HG02588 (cell line): ENCODE measurements around the gene STAT5B.
A peak's percentile ranks its signal among the peaks of the same experiment; 100 is the strongest.

ENCODE experiments used
- ATAC-seq: cut with Tn5 transposase; IDR thresholded peaks from one replicate; pipeline ENCODE4 v1.9.1; 2021; ENCODE audit warnings: mild to moderate bottlenecking, moderate library complexity; ENCODE audit not compliant: unreplicated experiment

STAT5B gene

DNA sequence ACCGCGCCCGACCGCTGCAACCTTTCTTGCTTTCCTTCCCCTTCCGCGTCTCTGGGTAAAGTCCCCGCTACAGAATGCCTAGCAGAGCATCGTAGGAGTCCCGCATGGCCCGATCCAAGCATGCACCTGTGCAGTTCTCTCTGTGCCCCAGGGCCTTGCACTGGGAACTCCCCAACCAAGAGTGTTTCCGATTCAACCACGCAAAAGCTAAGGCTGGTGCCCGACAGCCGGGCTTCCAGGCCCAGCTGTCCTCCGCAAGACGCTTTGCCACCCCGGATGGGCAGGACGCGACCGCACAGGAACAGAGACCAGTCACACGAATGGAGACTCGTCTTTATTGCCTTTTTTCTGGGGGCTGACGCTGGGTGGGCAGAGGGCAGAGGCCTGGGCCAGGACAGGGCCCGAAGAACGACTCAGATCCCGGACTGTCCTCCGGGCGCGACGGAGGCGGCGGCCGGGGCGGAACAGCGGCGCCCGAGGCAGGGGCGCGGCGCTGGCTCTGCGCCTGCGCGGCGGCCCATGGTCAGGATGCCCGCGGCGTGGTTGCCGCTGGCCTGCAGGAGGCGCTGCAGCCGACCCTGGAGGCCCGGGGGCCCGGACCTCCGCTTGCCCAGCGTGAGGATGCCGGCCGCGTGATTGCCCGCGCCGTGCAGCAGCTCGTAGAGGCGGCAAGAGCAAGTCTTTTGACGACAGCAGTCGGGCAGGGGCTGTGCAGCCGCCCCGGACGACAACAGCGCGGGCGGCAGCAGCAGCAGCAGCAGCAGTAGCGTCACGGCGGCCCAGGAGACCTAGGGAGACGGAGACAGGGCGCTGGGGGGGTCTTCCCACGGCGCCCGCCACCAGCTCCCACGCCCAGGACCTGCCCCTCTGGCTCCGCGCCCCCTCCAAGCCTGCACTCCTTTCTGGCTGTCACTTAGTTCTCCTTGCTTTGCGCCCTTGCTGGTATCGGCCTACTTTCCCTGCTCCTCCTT is 92.2 kb downstream of the STAT5B start:
- peak; percentile 50 for ATAC-seq

DNA sequence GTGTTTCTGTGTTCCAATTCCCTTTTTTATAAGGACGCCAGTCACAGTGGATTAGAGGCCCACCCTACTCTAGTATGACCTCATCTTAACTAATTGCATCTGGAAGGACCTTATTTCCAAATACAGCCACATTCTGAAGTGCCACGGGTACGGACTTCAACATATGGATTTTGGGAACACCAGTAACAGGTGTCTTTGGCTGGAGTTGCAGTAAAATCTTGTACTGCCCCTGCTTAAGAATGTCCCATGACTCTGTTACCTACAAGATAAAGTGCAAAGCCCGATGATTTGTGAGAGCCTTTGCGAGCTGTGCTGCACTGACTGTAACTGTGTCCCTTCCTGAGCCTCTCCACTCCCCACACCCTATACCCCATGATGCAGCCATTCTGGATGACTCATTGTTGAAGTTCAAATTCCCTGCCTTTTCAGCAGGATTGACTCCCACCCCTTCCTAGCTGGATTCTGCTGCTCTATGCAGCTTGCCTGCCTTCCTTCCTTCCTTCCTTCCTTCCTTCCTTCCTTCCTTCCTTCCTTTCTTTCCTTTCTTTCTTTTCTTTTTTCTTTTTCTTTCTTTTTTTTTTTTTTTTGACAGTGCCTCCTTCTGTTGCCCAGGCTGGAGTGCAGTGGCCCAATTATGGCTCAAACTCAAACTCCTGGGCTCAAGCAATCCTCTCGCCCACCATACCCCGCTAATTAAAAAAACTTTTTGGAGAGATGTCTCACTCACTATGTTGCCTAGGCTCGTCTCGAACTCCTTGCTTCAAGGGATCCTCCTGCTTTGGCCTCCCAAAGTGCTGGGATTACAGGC is 93.1 kb downstream of the STAT5B start:
- ATAC-seq, result no peak

DNA sequence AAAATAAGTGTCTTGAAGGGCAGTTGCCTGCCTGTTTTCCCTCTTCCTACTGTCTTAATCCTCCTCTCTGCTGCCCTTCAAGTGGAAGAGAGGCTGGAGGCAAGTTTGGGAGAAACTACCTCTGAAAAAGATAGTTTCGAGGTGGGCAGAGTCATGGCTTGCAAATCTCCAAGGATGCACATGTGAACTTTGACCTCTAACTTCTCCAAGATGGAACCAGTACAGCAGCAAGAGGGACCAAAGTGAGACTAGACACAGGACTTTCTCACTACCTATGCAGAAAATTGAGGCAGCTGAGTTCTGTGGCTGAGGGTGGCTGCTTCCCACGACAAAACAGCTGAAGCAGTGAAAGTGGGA is 94.4 kb downstream of the STAT5B start:
- no peak for ATAC-seq

DNA sequence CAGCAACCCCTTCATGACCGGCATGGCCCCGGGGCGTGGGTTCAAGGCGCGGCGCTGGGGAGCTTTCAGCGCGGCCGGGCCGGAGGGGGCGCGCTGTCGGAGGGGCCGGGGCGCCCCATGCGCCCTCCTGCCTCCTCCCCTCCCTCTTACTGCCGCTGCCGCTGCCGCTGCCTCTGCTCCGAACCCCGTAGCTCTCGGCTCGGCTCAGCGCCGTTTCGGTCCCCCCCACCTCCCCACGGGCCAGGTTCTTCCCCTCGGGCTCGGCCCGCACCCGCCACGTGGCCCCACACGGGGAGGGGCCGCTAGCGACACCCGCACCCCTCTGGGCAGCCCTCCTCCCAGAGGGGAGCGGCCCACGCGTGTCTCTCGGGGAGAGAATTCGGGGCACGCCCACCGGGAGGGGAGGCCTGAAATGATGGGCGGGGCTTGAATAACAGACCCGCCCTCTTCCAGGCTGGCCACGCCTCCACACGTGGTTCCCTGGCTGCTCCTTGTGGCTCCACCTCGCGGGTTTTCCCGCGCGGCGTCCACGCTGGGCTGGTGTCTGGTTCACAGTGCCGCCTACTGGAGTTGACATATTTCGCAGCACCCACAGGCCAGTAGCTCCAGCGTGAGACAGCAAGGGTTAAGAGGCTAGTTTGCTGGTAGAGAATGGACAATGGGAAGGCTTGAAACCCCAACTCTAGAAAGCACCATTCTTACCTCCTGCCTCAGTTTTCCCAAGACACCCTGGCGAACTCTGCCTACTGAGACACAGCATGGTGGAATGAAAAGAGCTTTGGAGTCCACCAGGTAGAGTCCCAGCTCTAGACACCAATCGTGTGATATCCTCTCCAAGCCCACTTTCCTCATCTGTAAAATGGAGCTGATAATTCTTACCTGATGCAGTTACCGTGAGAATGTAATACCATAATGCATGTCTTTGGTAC is 95.0 kb downstream of the STAT5B start, which contains the start of gene KCNH4:
Gene KCNH4 (minus strand): TSS at position 221 of the 929 bp plus-strand sequence. CDS start 197 bp downstream, at position 24.
- ATAC-seq, result no peak

DNA sequence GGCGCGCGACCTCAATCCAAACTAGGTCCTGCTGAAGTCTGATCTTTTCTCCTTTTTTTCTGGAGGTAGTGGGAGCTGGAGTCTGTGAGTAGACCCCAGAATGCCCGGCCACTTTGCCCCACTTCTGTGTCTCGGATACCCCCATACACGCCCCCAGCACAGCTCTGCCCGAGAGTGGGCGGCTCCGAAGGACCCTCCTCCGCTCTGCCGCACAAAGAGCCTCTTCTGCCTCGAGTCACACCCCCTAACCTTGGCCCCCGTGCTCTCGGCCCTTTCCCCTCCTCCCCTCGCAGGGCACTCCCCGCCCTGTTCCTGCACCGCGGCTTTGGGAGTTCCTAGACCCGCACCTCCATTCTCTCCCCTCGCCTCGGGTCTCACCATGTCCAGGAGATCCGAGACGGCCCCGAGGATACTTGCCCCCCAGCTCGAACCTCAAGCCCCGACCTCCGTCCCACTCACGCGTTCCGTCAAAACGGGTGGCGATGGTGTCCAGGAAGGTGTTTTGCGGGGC is 95.7 kb downstream of the STAT5B start:
- no peak for ATAC-seq

DNA sequence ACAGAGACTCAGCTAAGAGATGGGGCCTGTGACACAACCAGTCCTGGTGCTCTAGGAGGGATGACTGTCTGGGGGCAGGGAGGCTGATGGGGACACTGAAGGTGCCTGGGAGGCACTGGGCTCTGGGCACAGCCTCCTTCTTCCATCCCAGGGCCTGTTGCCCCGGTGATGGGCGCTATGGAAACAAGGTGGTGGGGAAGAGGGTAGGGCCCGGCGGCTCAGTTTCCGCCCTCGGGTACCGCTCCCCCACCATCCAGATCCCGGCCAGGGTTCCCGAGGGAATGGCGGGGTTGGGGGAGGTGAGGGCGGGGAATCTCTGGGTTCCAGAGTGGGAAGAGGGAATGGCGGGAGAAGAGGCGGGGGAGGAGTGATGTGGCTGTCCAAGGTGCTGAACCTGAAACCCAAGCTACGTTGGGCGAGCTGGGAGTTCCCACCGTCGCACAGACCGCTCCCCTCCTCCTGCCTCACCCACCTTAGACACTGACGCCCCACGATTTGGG is 96.2 kb downstream of the STAT5B start:
- ATAC-seq, result no peak

DNA sequence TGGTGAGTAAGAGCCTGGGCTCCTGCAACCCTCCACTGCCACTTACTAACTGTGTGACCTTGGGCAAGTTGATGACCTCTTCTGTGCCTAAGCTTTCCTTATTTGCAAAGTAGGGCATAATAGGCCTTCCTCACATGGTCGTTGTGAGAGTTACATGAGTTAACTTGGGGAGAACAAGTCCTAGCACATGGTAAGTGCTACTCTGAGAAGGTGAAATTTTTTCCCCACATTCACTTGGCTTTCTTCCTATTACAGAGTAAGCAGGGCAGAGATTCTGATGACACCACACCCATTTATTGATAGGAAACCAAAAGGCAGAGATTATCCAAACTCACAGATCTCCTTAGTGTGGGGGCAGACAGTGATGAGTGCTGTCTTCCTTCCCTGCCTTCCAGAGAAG is 96.9 kb downstream of the STAT5B start:
- ATAC-seq, result no peak

DNA sequence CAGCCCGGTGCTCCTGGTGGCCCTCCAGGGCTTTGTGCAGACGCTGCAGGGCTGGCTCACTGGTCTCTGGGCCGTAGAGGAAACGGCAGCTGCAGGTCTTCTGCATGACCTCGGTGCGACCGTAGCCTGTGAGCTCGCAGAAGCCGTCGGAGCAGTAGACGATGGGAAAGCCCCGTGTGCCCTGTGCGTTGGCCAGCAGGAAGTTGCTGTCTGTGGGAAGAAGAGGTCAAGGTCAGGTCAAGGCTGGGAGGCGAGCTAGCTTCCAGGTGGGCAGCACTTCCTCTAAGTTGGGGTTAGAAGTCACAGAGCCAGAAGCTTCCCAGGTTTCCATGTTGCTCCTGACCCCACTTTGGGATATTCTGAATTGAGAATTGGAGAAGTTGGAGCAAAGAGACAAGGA is 97.4 kb downstream of the STAT5B start:
- ATAC-seq, result no peak

DNA sequence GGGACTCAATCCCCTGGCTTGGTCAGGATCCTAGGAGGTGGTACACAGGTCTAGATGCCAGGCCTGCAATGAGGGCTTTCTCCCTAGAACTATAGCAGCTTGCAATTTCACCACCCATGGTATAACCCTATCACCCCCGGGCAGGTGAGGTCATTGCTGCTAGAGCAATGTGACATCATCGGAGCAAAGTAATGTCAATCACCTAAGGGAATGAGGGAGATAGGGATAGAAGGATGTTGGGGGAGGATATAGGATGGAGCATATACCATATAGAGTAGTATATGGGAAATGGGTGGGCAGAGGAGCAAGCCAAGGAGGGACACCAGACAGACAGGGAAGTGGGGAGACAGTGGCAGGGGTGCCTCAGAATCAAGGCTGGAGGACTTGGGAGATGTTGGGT is 98.5 kb downstream of the STAT5B start:
- ATAC-seq, result no peak

DNA sequence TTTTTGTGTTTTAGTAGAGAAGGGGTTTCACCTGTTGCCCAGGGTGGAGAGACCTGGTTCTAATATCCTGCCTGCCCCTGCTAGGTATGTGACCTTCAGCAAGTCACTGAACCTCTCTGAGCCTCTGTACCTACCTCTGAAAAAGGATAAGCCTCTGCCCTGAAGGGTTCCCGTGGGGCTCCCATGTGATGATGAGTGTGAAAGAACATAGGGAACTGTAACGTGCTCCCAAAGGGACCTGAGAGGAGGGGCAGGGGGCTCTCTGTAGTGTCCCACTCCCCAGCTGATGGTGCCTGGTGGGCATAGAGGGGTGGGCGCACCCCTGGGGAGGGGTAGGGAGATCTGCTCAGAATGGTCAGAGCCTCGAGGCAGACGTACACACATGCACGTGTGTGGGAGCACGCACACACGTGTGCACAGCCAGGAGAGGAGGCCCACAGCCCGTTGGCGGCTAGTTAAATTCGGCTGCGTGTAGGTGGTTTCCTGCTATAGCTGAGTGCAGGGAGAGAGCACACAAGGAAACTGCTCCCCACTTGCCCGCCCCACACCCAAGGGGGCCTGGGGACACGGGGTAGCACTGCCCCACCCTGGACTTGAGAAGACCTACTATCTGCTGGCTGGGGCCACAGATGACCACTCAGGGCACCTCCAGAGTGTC is 101.9 kb downstream of the STAT5B start:
- ATAC-seq, result no peak

DNA sequence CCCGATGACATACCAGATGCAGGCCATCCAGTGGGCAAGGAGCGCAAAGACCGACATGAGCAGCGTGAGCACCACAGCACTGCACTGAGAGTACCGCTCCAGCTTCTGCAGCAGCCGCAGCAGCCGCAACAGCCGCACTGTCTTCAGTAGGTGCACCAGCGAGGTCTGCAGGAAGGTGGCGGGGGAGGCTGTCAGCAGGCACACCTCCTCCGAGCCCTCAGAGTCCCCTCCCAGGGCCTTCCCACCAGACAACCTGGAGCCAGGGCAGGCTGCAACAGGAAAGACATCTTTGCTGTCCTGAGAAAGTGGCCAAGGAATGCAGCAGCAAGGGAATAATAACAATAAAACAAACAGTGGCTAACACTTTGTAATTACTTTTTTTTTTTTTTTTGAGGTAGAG is 104.4 kb downstream of the STAT5B start:
- no peak for ATAC-seq

DNA sequence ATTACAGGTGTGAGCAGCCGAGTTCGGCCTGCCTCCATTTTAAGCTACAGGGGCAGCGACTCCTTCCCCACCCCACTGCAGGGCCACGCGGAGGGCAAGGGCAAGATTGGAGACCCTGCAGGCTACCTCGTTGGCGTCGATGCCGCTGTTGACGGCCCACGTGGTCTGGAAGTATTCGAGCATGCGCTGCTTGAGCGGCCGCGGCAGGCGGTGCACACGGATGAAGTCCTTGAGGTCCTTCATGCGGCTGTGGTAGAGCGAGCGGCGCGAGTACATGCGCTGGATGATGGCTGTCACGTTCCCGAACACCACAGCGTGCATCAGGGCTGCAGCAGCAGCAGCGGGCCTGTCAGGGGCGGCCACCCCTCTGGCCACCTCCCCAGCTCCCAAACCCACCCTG is 106.8 kb downstream of the STAT5B start:
- no peak for ATAC-seq

DNA sequence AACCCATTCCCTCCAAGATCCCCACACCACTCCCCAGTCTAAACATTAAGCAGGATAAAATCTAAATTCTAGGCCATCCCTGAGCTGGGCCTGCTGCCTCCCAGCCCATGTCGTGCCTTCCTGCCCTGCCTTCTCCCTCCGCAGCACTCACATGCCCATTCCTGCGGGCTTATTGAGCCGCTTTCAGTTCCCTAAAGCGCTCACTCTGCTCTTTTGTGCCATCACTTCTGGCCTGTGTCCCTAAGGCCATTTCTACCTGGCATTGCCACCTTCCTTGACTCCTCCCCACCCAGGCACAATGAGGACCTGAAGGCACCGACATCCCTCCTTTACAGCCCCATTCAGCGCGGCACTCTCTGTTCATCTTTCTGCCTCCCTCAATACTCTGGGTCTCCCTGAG is 108.4 kb downstream of the STAT5B start:
- no peak for ATAC-seq

DNA sequence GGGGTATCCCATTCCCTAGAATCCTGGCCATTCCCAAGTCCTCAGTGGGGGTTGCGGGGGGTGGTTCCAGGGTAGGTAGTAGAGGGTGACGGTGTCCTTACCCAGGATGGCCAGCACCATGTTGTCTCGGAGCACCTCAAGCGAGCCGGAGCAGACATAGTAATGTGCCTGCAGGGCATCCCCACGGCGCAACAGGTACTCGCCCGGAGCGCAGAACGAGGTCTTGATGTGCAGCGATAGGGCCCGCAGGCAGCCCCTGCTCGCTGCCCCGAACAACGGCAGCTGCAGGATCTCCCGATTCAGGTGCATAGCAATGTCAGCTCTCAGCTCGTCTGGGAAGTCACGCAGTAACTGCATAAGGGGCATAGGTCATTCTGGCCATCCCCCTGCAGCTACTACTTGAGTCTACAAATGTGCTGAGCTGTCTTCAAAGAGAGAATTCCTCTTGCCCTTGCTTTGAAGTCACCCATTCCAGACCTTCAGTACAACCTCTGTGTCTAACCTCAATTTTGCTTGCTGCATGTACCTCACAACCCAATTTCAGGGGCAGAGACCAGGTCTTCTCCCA is 109.9 kb downstream of the STAT5B start:
- no peak for ATAC-seq

DNA sequence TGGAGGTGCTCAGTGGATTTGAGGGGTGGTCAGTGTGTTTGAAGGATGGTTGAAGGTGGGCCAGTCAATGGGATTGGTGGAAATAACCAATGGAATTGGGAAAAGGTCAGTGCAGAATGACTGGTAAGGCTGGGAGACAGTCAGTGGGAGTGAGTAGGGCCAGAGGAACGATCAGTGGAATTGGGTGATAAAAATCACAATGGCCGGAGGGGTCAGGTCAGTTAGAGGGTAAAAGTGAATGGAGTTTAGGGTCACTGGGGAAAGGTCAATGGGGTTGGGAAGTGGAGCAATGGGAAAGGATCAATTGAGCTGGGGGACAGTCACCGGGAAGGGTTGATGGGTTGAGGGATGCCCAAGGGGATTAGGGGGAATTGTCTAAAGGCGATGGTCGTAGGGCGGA is 110.4 kb downstream of the STAT5B start:
- ATAC-seq, result no peak

DNA sequence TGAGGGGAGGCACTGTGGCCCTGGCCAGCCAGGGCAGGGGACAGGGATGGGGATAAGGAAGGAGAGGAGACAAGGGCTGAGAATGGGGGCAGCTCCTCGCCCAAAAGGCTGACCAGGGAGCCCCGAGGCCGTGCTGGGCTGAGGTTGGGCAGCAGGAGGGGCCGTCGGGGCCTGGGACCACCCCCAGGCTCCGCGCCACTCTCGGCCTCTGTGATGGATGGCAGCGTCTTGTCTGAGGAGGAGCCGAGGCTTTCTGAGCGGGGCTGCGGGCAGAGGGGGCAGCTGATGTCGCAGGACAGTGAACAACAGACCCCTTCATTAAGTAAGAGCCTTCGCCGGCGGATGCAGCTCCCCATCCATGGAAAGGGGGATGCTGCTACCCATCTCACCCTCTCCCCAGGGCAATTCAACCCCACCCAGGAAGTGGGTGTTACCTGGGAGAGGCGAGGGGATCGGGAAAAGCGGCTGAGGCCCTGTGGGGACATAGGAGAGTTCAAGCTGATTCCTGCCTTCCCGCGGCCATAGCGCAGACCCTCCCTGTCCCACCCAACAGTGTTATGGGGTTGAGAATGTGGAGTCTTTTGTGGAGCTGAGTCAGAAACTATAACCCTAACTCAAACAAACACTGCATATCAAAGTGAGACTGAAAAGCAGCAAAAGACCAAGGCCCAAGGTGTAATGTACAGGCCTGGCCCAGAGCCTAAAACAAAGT is 112.3 kb downstream of the STAT5B start:
- no peak for ATAC-seq

DNA sequence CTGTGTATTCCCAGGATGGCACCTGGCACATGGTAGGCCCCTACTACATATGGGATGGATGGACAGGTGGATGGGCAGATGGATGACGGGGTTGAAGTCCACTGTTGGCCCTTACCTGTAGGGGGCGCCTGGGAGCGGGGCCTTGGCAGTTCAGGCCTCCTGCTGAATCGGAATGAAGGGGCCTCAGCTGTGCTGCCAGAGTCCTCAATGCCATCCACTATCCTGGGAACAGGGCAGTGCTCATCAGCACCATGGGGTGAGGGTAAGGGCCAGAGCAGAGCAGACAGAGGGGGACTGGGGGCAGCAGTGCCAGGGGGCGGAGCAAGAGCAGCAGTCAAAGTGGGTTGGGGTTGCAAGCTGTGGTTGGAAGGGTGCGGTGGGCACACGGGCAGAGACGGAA is 113.1 kb downstream of the STAT5B start:
- no peak for ATAC-seq

DNA sequence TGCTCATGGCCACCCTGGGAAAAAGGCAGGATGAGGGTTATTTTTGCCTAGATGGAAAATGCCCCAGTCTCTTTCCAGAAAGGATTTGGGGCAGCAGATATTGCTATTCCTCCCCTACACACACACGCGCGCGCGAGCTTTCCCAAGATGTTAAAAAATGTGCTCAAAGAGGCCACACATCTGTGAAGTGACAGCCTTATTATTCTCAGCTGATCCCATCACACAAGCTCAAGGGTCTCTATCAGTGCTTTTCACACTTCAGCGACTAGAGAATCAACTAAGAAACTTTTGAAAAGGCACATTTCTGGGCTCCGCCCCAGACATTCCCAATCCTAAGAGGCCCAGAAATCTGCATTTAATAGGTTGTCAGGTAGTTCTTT is 115.7 kb downstream of the STAT5B start:
- no peak for ATAC-seq
